ENCODE measurements around the gene EXOC6. TPM values are rescaled to one million over a fixed set of nuclear protein-coding genes. Genes with fewer than 3 reads are reported as not detected.

Gene EXOC6
- total RNA-seq, 1 donor from 2014 or later: 37.6 TPM

GRCh38 chr10:92999191-92999590, 150.9 kb downstream of the EXOC6 start:
- DNase-seq (ENCODE audit: extremely low read depth, low read depth, low spot score): no peak

- DNase-seq (ENCODE audit: extremely low read depth, low read depth, low spot score): peak; percentile 23
These were observed 158.2 kb downstream of the EXOC6 start for GRCh38 chr10:93006435-93007039.

DNA sequence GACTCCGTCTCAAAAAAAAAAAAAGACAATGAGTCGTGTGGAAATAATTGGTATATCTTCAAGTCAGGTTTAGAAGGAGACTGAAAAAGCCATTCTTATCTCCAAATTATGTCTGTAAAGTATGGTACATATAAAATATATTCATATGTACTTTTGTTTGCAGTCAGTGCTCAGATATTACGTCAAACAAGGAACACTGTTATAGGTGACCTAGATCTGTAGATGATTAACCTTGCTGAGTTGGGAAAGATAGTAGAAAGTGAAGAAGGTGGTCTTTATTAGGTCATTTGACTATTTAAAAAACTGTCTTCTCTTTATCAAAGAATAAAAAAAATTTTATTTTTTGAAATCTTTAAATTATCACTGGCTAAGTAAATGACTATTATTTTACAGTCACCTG, 167.4 kb downstream of the EXOC6 start:
- DNase-seq (ENCODE audit: extremely low read depth, low read depth, low spot score): no peak

DNA sequence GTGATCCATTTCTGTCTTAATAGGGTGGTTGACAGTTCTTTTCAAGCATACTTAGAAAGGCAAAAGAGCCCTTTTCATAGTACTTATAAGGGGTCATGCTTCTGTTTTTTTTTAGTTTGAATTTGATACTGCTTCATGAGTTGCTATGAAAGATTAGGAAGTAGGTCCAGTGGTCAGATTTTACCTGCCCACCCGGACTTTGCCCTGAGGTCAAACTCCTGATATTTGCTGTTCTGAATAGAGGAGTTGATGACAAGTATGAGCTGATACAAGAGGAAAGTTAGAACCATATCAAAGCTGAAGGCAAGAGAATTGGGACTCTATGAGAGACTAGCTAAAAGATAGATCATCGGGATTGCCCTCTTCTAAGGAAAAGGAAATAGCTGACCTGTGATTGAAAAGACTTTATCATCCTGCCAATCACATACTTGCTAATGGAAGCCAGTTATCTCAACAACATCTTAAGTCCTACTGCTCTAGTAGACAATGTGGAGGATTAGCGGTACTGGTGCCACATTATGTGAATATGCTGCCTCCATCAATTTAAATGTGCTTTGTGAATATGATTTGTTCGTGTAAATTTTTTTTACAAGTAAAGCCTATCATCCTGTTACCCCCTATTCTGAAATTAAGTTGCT, 174.8 kb downstream of the EXOC6 start:
- DNase-seq (ENCODE audit: extremely low read depth, low read depth, low spot score): no peak

- no peak for DNase-seq (ENCODE audit: extremely low read depth, low read depth, low spot score)
These were observed 177.8 kb downstream of the EXOC6 start for GRCh38 chr10:93026072-93026471.

- DNase-seq (ENCODE audit: extremely low read depth, low read depth, low spot score): no peak
These were observed 179.2 kb downstream of the EXOC6 start for GRCh38 chr10:93027508-93027907.

GRCh38 chr10:93028883-93029282, 180.6 kb downstream of the EXOC6 start:
- DNase-seq (ENCODE audit: extremely low read depth, low read depth, low spot score): no peak

DNA sequence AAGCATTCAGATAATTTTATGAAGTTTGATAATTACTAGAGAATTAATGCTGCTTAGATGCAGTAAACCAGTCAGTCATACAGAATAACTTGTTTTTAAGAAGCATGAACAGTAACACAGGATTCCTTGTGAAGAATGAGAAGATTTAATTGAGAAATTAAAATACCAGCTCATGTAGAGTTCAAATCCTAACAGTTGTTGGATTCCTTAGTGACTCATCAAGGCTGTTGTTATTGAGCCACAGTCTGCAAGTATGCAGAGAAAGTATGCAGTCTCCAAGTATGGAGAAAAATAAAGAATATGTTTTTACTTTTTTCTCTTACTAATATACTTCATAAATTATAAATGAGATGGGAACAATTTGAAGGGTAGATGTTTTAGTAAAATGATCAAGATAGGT, 182.1 kb downstream of the EXOC6 start:
- DNase-seq (ENCODE audit: extremely low read depth, low read depth, low spot score): no peak

- DNase-seq (ENCODE audit: extremely low read depth, low read depth, low spot score): no peak
These were observed 183.9 kb downstream of the EXOC6 start for GRCh38 chr10:93032105-93032808.

- no peak for DNase-seq (ENCODE audit: extremely low read depth, low read depth, low spot score)
These were observed 184.5 kb downstream of the EXOC6 start for GRCh38 chr10:93032809-93033137.

- no peak for DNase-seq (ENCODE audit: extremely low read depth, low read depth, low spot score)
These were observed 186.1 kb downstream of the EXOC6 start for GRCh38 chr10:93034426-93034825.

DNA sequence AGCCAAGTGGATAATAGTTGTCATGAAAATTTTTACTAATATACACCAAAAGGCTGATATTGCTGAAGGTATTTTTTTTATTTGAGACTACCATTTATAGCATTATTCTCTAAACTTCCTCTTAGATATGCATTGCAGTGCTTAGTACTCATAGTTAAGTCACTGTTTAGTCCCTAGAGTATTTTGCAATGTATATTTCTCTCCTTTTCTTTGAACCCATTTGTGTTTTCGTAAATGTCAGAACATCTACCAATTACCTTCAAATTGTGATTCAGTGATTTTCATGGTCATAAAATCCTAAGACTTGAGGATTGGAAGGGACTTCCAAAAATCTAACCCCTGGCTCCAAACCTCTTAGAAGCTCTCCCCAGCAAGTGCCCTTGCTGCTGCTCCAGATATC, 190.8 kb downstream of the EXOC6 start:
- DNase-seq (ENCODE audit: extremely low read depth, low read depth, low spot score): no peak

DNA sequence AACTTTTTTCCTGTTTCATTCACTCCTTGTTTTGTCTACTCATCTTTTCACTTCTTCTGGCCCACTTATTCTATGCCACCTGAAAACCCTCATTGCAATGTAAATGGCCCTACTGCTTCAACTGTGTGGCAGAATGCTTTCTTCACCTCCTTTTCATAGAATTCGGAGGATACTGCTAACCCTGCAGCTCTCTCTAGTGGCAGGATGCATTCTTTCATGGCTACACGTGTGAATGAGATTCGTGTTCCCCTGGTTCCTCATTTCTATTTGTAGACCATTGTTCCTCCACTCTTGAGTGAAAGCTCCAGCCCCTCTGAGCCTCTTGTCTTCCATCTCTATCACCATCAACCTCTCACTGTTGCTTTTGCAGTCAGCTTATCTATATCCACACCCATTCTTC, 191.4 kb downstream of the EXOC6 start:
- no peak for DNase-seq (ENCODE audit: extremely low read depth, low read depth, low spot score)

DNA sequence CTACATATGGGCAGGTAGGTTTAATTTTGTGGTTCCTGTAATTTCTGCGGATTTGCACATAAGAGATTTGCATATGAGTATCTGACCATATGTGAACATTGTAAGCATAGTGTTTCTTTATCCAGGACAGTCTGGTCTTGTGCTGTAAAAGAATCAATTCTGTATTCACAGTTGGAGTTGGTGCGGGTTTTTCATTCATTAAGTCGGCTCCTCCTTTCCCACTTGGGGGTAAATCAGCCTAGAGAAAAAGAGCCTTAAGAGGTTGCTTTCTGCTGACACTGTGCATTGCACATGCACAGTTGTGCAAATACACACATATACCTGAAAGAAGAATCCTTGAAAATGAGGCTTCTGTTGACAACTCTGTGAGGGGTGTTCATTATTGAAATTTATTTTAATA, 206.2 kb downstream of the EXOC6 start:
- DNase-seq (ENCODE audit: extremely low read depth, low read depth, low spot score): no peak

DNA sequence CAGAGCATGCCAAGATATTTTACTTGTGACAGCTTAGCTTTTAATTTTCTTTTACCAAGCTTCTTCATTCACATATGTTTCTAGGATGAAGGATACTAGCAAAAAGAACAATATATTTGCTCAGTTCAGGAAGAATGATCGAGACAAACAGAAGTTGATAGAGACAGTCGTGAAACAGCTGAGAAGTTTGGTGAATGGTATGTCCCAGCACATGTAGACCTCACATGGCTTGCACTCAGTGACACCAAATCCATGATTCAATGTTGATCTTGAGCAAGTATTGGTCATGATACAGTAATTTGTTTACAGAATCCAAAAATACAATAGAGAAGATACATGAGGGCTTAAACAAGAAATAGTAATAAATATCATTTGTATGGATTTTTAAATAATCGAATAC, 209.8 kb downstream of the EXOC6 start:
- DNase-seq (ENCODE audit: extremely low read depth, low read depth, low spot score): no peak

- no peak for DNase-seq (ENCODE audit: extremely low read depth, low read depth, low spot score)
These were observed 211.9 kb downstream of the EXOC6 start, which contains the start of gene CYP26C1 for GRCh38 chr10:93059975-93060886. Gene CYP26C1, plus strand, starts transcription at chr10:93060798. Its CDS starts 466 bp downstream, at chr10:93061264.

- DNase-seq (ENCODE audit: extremely low read depth, low read depth, low spot score): no peak
These were observed 212.7 kb downstream of the EXOC6 start for GRCh38 chr10:93060887-93061593.

DNA sequence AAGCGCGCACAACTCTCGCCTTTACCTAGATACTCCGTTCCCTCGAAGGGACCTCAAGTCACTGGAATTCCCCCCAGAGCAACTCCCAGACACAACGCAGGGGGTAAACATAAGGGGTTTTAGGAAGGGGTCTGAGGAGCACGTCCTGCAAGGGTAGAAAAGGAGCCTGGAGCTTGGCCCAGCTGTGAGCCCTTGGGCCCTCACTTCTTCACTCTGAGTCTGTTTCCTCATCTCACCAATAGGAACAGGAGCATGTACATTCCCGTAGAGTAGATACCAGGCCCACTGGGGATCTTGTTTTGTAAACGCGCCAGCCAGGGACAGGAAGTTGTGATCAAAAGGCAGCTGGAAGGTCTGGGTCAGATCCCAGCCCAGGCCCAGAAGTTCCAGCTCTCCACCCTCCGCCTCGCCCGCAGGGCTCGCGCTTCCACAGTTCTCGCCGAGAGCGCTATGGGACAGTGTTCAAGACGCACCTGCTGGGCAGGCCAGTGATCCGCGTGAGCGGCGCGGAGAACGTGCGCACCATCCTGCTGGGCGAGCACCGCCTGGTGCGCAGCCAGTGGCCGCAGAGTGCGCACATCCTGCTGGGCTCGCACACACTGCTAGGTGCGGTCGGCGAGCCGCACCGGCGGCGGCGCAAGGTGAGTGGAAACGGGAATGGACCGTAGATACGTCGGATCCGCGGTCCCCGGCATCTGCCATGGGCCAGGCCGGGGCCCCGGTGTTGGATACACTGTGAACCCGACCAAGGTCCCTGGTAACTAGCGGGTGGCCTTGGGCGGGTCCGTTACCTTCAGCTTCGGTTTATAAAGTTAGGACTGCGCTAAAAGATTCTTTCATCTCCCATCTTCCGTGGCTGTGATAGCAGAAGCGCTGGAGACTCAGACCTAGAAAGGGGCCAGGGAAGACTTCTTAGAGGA, 213.5 kb downstream of the EXOC6 start:
- DNase-seq (ENCODE audit: extremely low read depth, low read depth, low spot score): no peak

GRCh38 chr10:93062514-93063143, 214.3 kb downstream of the EXOC6 start:
- no peak for DNase-seq (ENCODE audit: extremely low read depth, low read depth, low spot score)
